ENCODE measurements around the gene RNF220.

- no peak for TF ChIP-seq POLR2AphosphoS5 (IDR thresholded peaks at IDR 0.05)
- TF ChIP-seq POLR2A (IDR thresholded peaks at IDR 0.05): no peak
Observed at GRCh38 chr1:44425341-44426082, 20.5 kb downstream of the RNF220 start.
